DMS153 treated with DMSO at 0.1 percent for 48 hours (cell line): ENCODE measurements around the gene SLC8A1.

ENCODE experiments used
- DNase-seq: peaks from one replicate; lab custom pipeline; 2025; ENCODE audit not compliant: unreplicated experiment; lab: John Stamatoyannopoulos, UW

SLC8A1 gene

GRCh38 chr2:40279482-40279881, 172.4 kb downstream of the SLC8A1 start:
- DNase-seq = no peak

GRCh38 chr2:40279001-40279400, 172.9 kb downstream of the SLC8A1 start:
- DNase-seq = no peak

- DNase-seq = no peak
Measured at GRCh38 chr2:40276076-40276475, 175.8 kb downstream of the SLC8A1 start.

GRCh38 chr2:40274270-40274669, 177.6 kb downstream of the SLC8A1 start:
- no peak for DNase-seq

- DNase-seq = no peak
Measured at GRCh38 chr2:40273734-40274182, 178.1 kb downstream of the SLC8A1 start.

- DNase-seq = no peak
Measured at GRCh38 chr2:40271094-40271493, 180.8 kb downstream of the SLC8A1 start.

- DNase-seq = no peak
Measured at GRCh38 chr2:40270372-40270771, 181.5 kb downstream of the SLC8A1 start.

DNA sequence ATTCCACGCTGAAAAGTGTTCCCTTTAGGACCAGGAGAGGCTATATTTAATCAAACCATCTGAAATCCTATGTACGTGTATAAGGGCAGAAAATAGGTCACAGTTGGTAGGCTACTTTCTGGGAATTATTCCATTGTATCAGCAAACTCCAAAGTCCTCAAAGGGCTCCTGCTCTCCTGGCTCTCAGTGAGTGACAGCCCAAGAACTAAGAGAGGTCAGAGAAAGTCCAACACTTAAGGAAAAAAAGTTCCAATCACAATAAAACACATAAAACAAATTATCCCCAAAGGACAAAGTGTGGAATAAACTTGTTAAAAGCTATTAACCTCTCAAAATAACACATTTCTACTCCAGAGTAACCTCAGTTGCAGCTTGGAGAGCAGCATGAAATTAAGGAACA, 183.3 kb downstream of the SLC8A1 start:
- DNase-seq = no peak

DNA sequence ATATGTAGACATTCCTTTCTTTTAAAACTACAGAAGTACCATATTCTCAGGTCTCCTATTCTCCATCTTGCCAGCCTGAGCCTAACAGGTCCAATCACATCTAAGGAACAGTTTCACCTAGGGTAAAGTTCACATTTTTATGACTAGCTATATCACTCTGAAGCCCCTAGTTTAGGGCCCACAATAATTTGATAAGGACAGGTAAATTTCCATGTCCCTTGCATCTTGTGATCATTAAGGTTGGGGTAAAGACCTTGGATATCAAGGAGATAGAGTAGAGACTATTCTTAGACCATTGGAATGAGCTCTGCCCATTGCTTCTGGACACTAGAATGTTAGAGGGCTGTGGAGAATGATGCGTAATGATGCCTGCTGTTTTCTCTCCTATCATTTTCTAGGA, 185.7 kb downstream of the SLC8A1 start:
- DNase-seq = no peak

GRCh38 chr2:40265602-40266001, 186.3 kb downstream of the SLC8A1 start:
- DNase-seq = no peak

DNA sequence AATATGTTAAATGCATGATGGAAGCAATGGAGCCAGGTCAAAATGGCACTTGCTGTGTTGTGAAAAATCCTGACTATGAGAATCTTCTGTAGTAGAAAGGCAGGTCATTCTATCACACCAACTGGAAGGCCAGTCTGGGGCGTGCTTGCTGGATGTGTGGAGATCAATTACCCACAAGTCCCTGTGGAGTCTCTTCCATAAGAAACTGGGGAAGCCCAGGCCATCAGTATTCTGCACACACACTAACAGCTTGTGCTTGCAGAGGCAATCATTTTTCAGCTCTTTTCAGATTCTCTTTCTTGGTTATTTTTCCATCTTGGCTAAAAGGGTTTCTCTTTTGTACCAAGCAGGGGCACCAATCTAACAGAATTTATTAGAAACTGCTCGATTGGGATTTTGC, 190.8 kb downstream of the SLC8A1 start:
- no peak for DNase-seq

DNA sequence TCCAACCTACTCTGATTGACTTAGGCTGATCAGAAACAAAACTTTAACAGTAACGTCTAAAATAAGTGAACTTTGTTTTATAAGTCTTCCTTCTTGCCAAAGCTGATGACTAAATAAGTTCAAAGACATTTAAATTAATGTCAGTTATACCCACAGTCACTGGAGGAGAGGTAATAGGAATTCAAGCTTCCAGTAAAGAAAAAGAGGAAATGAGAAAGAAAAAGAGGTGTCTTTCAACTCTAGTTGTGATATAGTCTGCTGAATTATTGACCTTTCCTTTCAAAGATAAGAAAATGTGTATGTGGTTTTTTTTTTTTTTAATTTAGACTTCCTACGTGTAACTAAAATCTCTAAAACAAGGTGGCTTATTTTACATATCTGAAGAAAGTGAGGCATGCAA, 191.5 kb downstream of the SLC8A1 start:
- DNase-seq = no peak

GRCh38 chr2:40259900-40260299, 192.0 kb downstream of the SLC8A1 start:
- no peak for DNase-seq

DNA sequence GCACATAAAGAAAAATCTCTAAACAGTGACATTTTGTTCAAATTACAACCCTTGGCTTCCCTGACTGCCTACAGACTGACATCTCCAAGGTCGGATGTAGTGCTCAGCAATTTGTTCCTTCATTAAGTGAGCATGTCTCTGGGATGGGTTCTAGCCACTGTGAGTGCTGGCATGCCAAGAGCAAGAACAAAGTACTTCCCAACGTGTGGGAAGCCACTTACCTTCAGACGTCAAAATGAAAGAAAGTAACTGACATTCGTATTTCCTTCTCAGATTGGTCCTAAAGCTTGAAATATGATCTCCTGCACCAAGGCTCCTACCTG, 193.8 kb downstream of the SLC8A1 start:
- DNase-seq = no peak

DNA sequence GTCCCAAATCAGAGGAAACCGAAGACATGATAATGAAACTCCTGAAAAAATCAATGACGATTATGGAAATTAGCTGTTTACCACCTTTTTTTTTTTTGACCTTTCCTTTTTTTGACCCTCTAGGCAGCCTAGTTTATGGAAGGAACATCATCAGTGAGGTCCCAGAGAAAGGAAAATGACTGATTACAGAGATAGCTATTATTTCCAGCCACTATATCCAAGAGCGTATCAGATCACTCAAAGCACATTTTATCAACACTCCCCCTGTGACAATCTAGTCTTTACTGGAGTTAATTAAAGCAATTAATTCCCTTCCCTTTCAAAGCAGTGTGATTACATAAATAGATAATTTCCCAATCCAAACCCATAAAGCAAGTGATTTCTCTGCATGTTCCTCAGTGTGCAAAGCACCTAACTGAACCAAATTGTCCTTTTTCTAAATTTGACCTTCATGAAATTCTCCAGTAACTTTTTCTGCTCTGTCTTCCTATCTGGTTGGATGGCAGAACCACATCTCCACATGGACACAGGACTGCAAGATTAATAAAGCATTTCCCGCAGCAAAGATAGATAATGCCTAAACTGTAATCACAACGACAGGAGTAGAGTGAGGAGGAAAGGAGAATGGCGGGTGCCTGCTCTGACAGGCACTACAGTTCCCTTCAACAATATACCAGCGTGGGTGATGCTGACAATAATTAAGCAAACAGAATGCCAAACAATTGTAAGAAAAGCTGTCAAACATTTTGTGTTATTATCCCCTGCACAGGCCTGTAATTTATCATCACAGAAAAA, 194.4 kb downstream of the SLC8A1 start:
- DNase-seq = no peak

- DNase-seq = peak; percentile 36
Measured at GRCh38 chr2:40256649-40257048, 195.2 kb downstream of the SLC8A1 start.

DNA sequence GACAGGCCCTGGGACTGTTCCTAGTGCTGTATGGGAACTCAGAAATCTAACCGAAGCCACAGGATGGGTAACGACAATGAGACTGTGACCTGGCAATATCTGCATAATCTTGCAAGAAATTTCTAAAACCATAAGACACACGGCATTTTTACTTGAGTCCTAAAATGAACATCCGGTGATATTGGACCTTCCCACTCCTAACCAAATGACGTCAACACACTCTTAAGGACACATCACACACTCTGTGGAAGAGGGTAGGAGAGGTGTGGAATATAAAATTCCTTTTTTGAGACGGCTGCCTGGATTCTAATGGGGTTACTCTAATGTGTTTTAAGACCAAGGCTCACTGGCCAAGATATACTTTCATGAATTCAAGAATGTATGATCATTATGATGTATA, 195.9 kb downstream of the SLC8A1 start:
- no peak for DNase-seq

DNA sequence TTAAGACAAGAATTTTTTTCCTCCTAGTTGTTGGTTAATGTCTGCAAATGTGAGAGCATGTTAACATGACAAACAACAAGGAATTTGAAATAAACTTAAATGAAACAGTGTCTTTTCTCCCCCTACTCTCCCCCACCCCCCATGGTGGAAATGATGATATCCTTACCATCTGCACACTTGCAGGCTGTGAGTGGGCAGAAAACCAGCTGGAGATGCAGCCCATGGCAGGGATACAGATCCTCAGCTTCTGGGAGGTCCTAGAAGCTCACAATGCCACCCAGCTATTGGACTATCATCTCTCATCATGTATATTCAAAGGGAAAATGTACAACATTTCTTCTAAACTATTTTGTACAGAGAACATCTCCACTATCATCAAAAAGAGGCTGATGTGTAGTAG, 196.8 kb downstream of the SLC8A1 start:
- DNase-seq = no peak

GRCh38 chr2:40254611-40255010, 197.3 kb downstream of the SLC8A1 start:
- DNase-seq = no peak

DNA sequence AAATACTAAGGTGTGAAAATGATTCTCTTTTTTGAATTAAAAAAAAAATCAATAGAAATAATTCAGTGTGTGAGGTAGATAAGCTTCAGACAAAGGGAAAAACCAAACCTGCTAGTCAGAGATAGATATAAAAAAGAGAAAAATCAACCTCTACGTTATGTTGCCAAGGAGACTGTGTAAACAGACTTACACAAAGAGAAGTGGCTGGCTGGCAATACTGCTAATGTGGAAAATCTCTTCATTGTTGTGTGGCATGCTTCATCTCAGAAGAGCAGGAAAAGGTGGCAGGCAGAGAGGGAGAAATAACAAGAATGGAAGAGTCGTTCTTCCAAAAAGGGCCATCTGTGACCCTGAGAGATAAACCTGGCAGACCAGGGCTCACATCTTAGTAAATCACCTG, 200.8 kb downstream of the SLC8A1 start:
- peak; percentile 97 for DNase-seq

DNA sequence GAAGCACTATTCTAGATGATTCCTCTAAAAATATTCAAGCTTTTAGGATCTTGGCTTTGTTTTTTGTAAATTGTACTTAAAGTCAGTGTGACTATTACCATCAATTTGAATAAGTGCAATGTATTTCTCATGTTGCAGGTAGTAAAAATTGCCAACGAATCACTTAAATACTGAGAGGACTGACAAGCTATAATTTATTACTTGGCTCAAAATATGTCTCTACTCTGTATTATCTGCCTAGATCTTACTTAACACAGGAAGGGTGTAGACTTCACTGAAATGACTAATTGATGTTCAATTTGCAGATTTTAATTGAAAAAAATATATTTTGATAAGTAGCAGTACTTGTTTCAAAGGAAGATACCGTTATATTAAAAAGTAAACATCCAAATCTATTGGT, 202.3 kb downstream of the SLC8A1 start:
- peak; percentile 22 for DNase-seq

DNA sequence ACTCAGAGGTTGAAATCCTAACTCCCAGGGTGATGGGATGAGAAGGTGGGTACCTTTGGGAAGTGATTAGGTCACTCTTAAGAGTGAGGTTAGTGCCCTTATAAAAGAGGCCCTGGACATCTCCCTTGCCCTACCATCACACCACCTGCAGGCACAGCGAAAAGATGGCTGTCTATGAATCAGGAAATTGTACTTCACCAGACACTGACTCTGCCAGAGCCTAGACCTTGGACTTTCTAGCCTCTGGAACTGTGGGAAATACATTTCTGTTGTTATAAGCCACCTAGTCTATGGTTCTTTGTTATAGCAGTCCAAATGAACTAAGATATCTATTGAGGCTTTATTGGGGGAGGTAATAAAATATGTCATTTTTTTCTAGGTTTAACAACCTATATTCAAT, 203.6 kb downstream of the SLC8A1 start:
- no peak for DNase-seq

- peak; percentile 71 for DNase-seq
Measured at GRCh38 chr2:40244675-40245074, 207.2 kb downstream of the SLC8A1 start.
